Neural cell (in vitro differentiated cells): ENCODE measurements around the gene REM2. TPM values are rescaled to one million over a fixed set of nuclear protein-coding genes. Genes with fewer than 3 reads are reported as not detected.

ENCODE experiments used
- H2AFZ ChIP-seq: fragments of 200-600, 300-800 bp; sonication (generic), shearing (Covaris generic); 2 replicates; pipeline ENCODE4 v1.6.0; 2014; ENCODE audit warnings: low read depth, mild to moderate bottlenecking, antibody characterized with exemption, low read length, moderate library complexity
- H3F3A ChIP-seq: fragments of 200-600 bp; shearing (Covaris generic); 2 replicates; pipeline ENCODE4 v1.6.1; 2016; ENCODE audit warnings: mild to moderate bottlenecking, moderate library complexity, mixed read lengths, antibody characterized with exemption, low read length; ENCODE audit not compliant: insufficient read depth, poor library complexity, severe bottlenecking
- H3K27ac ChIP-seq: fragments of 200-600, 300-800 bp; sonication (generic), shearing (Covaris generic); 2 replicates; pipeline ENCODE4 v1.5.1; 2014; ENCODE audit warnings: mild to moderate bottlenecking, low read length, moderate library complexity
- H3K27me3 ChIP-seq: fragments of 300-800, 200-600 bp; sonication (generic), shearing (Covaris generic); 2 replicates; pipeline ENCODE4 v1.6.0; 2014; ENCODE audit warnings: mild to moderate bottlenecking, low read depth, low read length, moderate library complexity; ENCODE audit not compliant: insufficient read depth
- H3K36me3 ChIP-seq: fragments of 300-800, 200-600 bp; sonication (generic), shearing (Covaris generic); 2 replicates; pipeline ENCODE4 v1.5.1; 2014; ENCODE audit warnings: mild to moderate bottlenecking, antibody characterized with exemption, low read length, moderate library complexity; ENCODE audit not compliant: insufficient read depth
- H3K4me2 ChIP-seq: fragments of 300-800, 200-600 bp; sonication (generic), shearing (Covaris generic); 2 replicates; pipeline ENCODE4 v1.6.0; 2014; ENCODE audit warnings: mild to moderate bottlenecking, low read length
- H3K4me3 ChIP-seq: fragments of 300-800, 200-600 bp; sonication (generic), shearing (Covaris generic); 2 replicates; pipeline ENCODE4 v1.5.1; 2014; ENCODE audit warnings: mild to moderate bottlenecking, low read length, moderate library complexity
- H3K79me2 ChIP-seq: fragments of 200-600 bp; shearing (Covaris generic); replicated peaks from 2 replicates; pipeline ENCODE4 v1.6.0; 2014; ENCODE audit warnings: mild to moderate bottlenecking, low read length, moderate library complexity; ENCODE audit not compliant: insufficient read depth
- H3K9ac ChIP-seq: fragments of 300-800, 200-600 bp; sonication (generic), shearing (Covaris generic); 2 replicates; pipeline ENCODE4 v1.6.1; 2016; ENCODE audit warnings: mild to moderate bottlenecking, low read length, mixed read lengths
- H3K9me2 ChIP-seq: fragments of 200-600 bp; shearing (Covaris generic); 2 replicates; pipeline ENCODE4 v1.6.1; 2016; ENCODE audit warnings: mild to moderate bottlenecking, low read length, mixed read lengths; ENCODE audit not compliant: insufficient read depth
- H3K9me3 ChIP-seq: fragments of 200-600, 300-800 bp; sonication (generic), shearing (Covaris generic); 2 replicates; pipeline ENCODE4 v1.6.1; 2016; ENCODE audit warnings: mild to moderate bottlenecking, mixed run types, low read length, moderate library complexity, mixed read lengths
- H4K20me1 ChIP-seq: fragments of 200-600 bp; shearing (Covaris generic); 2 replicates; pipeline ENCODE4 v1.6.1; 2016; ENCODE audit warnings: mild to moderate bottlenecking, mixed run types; ENCODE audit not compliant: insufficient read depth
- EP300 ChIP-seq: fragments of 450-650 bp; conservative IDR thresholded peaks from 2 replicates; pipeline ENCODE4 v1.6.1; 2014; ENCODE audit warnings: antibody characterized with exemption, mild to moderate bottlenecking, moderate library complexity; ENCODE audit not compliant: poor library complexity, severe bottlenecking
- EZH2 ChIP-seq: fragments of 200-600, 300-800 bp; shearing (Covaris generic), sonication (generic); IDR thresholded peaks from 2 replicates; pipeline ENCODE4 v1.6.1; 2014; ENCODE audit warnings: antibody characterized with exemption, low read length, borderline replicate concordance, mild to moderate bottlenecking; ENCODE audit not compliant: insufficient read depth, poor library complexity, severe bottlenecking
- MXI1 ChIP-seq: fragments of 450-650 bp; conservative IDR thresholded peaks from 2 replicates; pipeline ENCODE4 v1.6.1; 2014; ENCODE audit warnings: antibody characterized with exemption, mild to moderate bottlenecking; ENCODE audit not compliant: poor library complexity, severe bottlenecking
- POLR2AphosphoS5 ChIP-seq: IDR thresholded peaks from 2 replicates; pipeline ENCODE4 v1.6.1; 2012
- RAD21 ChIP-seq: fragments of 450-650 bp; conservative IDR thresholded peaks from 2 replicates; pipeline ENCODE4 v1.6.1; 2014; ENCODE audit warnings: antibody characterized with exemption, mild to moderate bottlenecking, moderate library complexity
- SMC3 ChIP-seq: fragments of 450-650 bp; conservative IDR thresholded peaks from 2 replicates; pipeline ENCODE4 v1.6.1; 2014; ENCODE audit warnings: antibody characterized with exemption, mild to moderate bottlenecking, moderate library complexity; ENCODE audit not compliant: poor library complexity
- TAF1 ChIP-seq: IDR thresholded peaks from 2 replicates; pipeline ENCODE4 v1.6.1; 2012; ENCODE audit warnings: low read depth
- polyA plus RNA-seq: library from polyadenylated mRNA; depleted of rRNA; stranded (reverse); fragments of >200 nt; gene quantifications from 2 replicates; pipeline ENCODE4 v1.2.3, GENCODE V29; 2014
- TF ChIP-seq, protein P1 (sequence below): IDR thresholded peaks from 2 replicates; pipeline ENCODE4 v1.6.1; 2012; ENCODE audit warnings: borderline replicate concordance
- TF ChIP-seq, protein P2 (sequence below): fragments of 450-650 bp; IDR thresholded peaks from 2 replicates; pipeline ENCODE4 v1.5.1; 2014; ENCODE audit warnings: antibody characterized with exemption, mild to moderate bottlenecking, moderate library complexity; ENCODE audit not compliant: poor library complexity, severe bottlenecking

REM2 gene
- polyA plus RNA-seq, 1 donor from 2014 or later, result 28.6 TPM

GRCh38 chr14:22861651-22862050 lies 21.4 kb upstream of the REM2 start:
- Histone ChIP-seq H3K36me3 (no peaks in the 10 kb centered on the region), H3K4me3 (no peak overlapping the region), H3K9ac (no peak overlapping the region), H4K20me1 (no peaks in the 10 kb centered on the region), H3K9me2 (no peaks in the 10 kb centered on the region), H3K4me2 (no peak overlapping the region), H3K27me3 (no peaks in the 10 kb centered on the region), H3K27ac (no peak overlapping the region), H3K79me2 (no peaks in the 10 kb centered on the region), H2AFZ (no peak overlapping the region), H3K9me3 (no peaks in the 10 kb centered on the region), H3F3A (no peaks in the 10 kb centered on the region)
- TF ChIP-seq EP300 (no peak), MXI1 (no peak), EZH2 (no peak), SMC3 (no peak), TAF1 (no peak), POLR2AphosphoS5 (no peak), RAD21 (no peak)
- TF ChIP-seq, protein P1, sequence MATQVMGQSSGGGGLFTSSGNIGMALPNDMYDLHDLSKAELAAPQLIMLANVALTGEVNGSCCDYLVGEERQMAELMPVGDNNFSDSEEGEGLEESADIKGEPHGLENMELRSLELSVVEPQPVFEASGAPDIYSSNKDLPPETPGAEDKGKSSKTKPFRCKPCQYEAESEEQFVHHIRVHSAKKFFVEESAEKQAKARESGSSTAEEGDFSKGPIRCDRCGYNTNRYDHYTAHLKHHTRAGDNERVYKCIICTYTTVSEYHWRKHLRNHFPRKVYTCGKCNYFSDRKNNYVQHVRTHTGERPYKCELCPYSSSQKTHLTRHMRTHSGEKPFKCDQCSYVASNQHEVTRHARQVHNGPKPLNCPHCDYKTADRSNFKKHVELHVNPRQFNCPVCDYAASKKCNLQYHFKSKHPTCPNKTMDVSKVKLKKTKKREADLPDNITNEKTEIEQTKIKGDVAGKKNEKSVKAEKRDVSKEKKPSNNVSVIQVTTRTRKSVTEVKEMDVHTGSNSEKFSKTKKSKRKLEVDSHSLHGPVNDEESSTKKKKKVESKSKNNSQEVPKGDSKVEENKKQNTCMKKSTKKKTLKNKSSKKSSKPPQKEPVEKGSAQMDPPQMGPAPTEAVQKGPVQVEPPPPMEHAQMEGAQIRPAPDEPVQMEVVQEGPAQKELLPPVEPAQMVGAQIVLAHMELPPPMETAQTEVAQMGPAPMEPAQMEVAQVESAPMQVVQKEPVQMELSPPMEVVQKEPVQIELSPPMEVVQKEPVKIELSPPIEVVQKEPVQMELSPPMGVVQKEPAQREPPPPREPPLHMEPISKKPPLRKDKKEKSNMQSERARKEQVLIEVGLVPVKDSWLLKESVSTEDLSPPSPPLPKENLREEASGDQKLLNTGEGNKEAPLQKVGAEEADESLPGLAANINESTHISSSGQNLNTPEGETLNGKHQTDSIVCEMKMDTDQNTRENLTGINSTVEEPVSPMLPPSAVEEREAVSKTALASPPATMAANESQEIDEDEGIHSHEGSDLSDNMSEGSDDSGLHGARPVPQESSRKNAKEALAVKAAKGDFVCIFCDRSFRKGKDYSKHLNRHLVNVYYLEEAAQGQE, result no peak
- TF ChIP-seq, protein P2, sequence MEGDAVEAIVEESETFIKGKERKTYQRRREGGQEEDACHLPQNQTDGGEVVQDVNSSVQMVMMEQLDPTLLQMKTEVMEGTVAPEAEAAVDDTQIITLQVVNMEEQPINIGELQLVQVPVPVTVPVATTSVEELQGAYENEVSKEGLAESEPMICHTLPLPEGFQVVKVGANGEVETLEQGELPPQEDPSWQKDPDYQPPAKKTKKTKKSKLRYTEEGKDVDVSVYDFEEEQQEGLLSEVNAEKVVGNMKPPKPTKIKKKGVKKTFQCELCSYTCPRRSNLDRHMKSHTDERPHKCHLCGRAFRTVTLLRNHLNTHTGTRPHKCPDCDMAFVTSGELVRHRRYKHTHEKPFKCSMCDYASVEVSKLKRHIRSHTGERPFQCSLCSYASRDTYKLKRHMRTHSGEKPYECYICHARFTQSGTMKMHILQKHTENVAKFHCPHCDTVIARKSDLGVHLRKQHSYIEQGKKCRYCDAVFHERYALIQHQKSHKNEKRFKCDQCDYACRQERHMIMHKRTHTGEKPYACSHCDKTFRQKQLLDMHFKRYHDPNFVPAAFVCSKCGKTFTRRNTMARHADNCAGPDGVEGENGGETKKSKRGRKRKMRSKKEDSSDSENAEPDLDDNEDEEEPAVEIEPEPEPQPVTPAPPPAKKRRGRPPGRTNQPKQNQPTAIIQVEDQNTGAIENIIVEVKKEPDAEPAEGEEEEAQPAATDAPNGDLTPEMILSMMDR, result no peak

DNA sequence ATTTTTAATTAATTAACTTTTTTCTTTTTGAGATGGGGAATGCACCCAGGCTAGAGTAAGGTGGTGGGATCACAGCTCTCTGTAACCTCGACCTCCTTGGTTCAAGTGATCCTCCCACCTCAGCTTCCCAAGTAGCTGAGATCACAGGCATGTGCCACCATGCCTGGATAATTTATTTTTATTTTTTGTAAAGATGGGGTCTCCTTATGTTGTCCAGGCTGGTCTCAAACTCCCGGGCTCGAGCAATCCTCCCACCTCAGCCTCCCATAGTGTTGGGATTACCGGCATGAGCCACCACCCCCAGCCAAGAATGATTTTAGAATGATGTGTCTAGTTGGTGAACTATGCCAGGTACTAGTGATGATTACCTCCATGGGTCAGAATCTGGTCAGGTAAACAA lies 18.0 kb upstream of the REM2 start:
- Histone ChIP-seq H3K9ac (no peak overlapping the region), H2AFZ (no peak overlapping the region), H4K20me1 (no peaks in the 10 kb centered on the region), H3K4me2 (no peak overlapping the region), H3K79me2 (no peaks in the 10 kb centered on the region), H3K36me3 (no peaks in the 10 kb centered on the region), H3F3A (no peaks in the 10 kb centered on the region), H3K9me2 (no peaks in the 10 kb centered on the region), H3K27ac (no peak overlapping the region), H3K27me3 (no peaks in the 10 kb centered on the region), H3K4me3 (no peak overlapping the region), H3K9me3 (no peaks in the 10 kb centered on the region)
- TF ChIP-seq POLR2AphosphoS5, result no peak
